Ovary (tissue), 9 donors: ENCODE data around the gene ABL1. TPM values are rescaled to one million over a fixed set of nuclear protein-coding genes. Genes with fewer than 3 reads are reported as not detected.
A peak's percentile ranks its signal among the peaks of the same experiment; 100 is the strongest.

Source experiments
- DNase-seq, 5 donors: peaks; one replicate each; pipeline ENCODE4 v3.0.0-alpha.2; 2019 to 2020
- H3K27ac ChIP-seq, 2 donors: fragments of 200-600 bp; one replicate each; pipeline versions ENCODE4 v1.5.1 to v1.8.0; 2019 to 2022
- H3K27me3 ChIP-seq: fragments of 200-600 bp; one replicate; pipeline ENCODE4 v1.8.0; 2022
- H3K36me3 ChIP-seq: fragments of 200-600 bp; sonication (generic); one replicate; pipeline ENCODE4 v1.5.1; 2019
- H3K4me1 ChIP-seq: one replicate; pipeline ENCODE4 v1.8.1; 2013; ENCODE audit warnings: mild to moderate bottlenecking, moderate library complexity; ENCODE audit not compliant: insufficient read depth
- H3K4me3 ChIP-seq: fragments of 200-600 bp; sonication (generic); one replicate; pipeline ENCODE4 v1.5.1; 2017
- H3K9me3 ChIP-seq, 2 donors: fragments of 200-600 bp in 1 of 2; sonication (generic) in 1 of 2; one replicate each; pipeline versions ENCODE4 v1.5.1 to v1.8.1; 2013 to 2019; ENCODE audit warnings: mild to moderate bottlenecking in 1 of 2, moderate library complexity in 1 of 2
- CTCF ChIP-seq, 3 donors: fragments of 450-650 bp in 2 of 3; fragments of 200-600 bp in 1 of 3; IDR thresholded peaks; one replicate each; pipeline versions ENCODE4 v1.5.1 to v1.8.0; 2016 to 2022; ENCODE audit warnings: antibody characterized with exemption in 3 of 3, mild to moderate bottlenecking in 1 of 3
- EP300 ChIP-seq: sonication (generic); formaldehyde crosslinking; IDR thresholded peaks from one replicate; pipeline ENCODE4 v1.6.1; 2017; ENCODE audit warnings: antibody characterized with exemption
- POLR2A ChIP-seq: fragments of 450-650 bp; IDR thresholded peaks from one replicate; pipeline ENCODE4 v1.6.1; 2017; ENCODE audit warnings: antibody characterized with exemption, mild to moderate bottlenecking, moderate library complexity
- WGBS, 3 donors: extraction: QIAGEN DNeasy Blood & Tissue Kit in 1 of 3; methylation state at CpG; one replicate each; pipeline versions ENCODE4 v1.1.5 to v1.1.7; 2013 to 2017; 5-methylcytosine and 5-hydroxymethylcytosine counted together
- intact Hi-C, 4 donors: fragments of 100-400 bp; cut with DNase I; formaldehyde crosslinking; loops; one replicate each; pipeline versions ENCODE4 v1.11.0 to v1.15.1; 2022 to 2023
- polyA plus RNA-seq, 2 donors: library from polyadenylated mRNA; stranded (reverse); fragments of 200-250 nt in 1 of 2; fragments of 350-450 nt in 1 of 2; fragmentation: Illumina TruSeq in 1 of 2; extraction: RNeasy Lipid Tissue Mini Kit (QIAGEN cat#74804) in 1 of 2; gene quantifications; one replicate each; pipeline ENCODE4 v1.2.3, GENCODE V29; 2013 to 2014
- total RNA-seq, 7 donors: library from RNA; depleted of rRNA in 2 of 7; stranded (reverse); fragments of >200 nt in 2 of 7; fragmentation: NEBNext Ultra II Directional in 3 of 7; extraction: Animal tissue kit (Norgen Biotek cat#: 25700) in 3 of 7; gene quantifications; one replicate each; pipeline versions ENCODE4 v1.1.0 to v1.2.4, GENCODE V29; 2016 to 2023
- donor health status: DM: no; HTN: no; CAD: no; lungs with moderate emphysema.
- donor health status: DM: no; HTN: no; CAD: no.
- donor health status: Bipolar disorder and iron deficiency.
- donor health status: DM: yes; HTN: yes; CAD: no.
- donor health status: DM: no; HTN: no; CAD: no.
- donor health status: DM: yes; HTN: yes; CAD: no.

ABL1 gene
- total and polyA plus RNA-seq, 9 donors, result 39.4 to 112 (median 75.1) TPM

DNA sequence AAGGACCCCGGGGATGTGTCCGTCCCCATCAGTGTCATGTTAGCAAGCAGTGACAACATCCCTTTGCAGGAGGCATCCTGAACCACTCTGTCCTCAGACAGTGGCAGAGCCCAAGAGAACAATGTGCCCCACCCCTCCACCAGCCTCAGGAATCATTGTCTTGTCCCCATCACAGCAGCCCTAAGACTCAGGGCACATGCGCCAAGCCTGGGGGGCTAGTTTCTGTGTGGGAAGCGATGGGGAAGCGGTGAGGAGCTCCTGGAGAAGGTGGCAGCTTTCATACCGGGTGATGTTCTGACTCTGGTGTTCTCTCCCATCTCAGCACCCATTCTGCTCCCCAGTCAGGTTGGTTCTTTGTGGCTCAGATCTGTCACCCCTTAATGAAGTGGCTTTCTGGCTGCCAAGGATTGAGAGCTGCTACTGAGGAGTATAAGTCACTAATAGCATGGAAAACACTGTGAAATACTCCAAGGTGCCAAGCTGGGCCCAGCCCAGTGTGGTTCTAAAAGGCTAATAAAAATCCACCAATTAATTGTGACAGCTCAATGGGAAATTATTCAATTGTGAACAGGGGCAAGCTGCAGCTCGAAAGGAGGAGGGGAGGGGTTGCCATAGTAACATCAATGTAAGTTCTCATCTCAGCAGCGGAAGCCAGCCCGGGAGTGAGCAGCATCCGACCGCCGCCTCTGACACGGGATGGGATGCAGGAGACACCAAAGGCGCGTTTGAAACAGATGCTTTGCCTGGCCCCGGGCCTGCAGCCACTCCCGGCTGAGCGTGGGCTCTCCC is 56.8 kb downstream of the ABL1 start:
- no peak overlapping the region for H3K27ac ChIP-seq
- no peak overlapping the region for H3K4me3 ChIP-seq
- DNase-seq, result peak in 3 of 5 donors; percentile 47 to 73 (median 51)
- H3K36me3 ChIP-seq, result no peaks in the 10 kb centered on the region
- no peaks in the 10 kb centered on the region for H3K27me3 ChIP-seq
- intact Hi-C loops, result no loop called here
- no peaks in the 10 kb centered on the region for H3K9me3 ChIP-seq
- no peak for TF ChIP-seq POLR2A
- WGBS, 3 donors, result 46 to 56% (median 56%) methylated on average over 18 of the region's 18 CpGs
- H3K4me1 ChIP-seq, result no peaks in the 10 kb centered on the region

GRCh38 chr9:130892477-130893304 is 57.6 kb downstream of the ABL1 start:
- H3K4me1 ChIP-seq, result no peaks in the 10 kb centered on the region
- no peaks in the 10 kb centered on the region for H3K27me3 ChIP-seq
- no peaks in the 10 kb centered on the region for H3K9me3 ChIP-seq
- WGBS, 3 donors, result 45 to 54% (median 51%) methylated on average over 24 of the region's 24 CpGs
- intact Hi-C loops, result no loop called here
- peak in 1 of 5 donors; percentile 42 for DNase-seq
- no peak overlapping the region for H3K27ac ChIP-seq
- H3K4me3 ChIP-seq, result no peak overlapping the region
- TF ChIP-seq CTCF (IDR thresholded peaks at IDR 0.05) (no peak), POLR2A (no peak)
- no peaks in the 10 kb centered on the region for H3K36me3 ChIP-seq

GRCh38 chr9:130893341-130894101 is 58.5 kb downstream of the ABL1 start:
- WGBS, 3 donors, result 74 to 82% (median 78%) methylated on average over 33 to 34 of the region's 34 CpGs
- DNase-seq, result peak in 1 of 5 donors; percentile 34
- H3K4me3 ChIP-seq, result no peak overlapping the region
- intact Hi-C loops, result no loop called here
- no peak for TF ChIP-seq CTCF (IDR thresholded peaks at IDR 0.05)
- no peak for TF ChIP-seq POLR2A
- TF ChIP-seq EP300, result no peak
- no peaks in the 10 kb centered on the region for H3K36me3 ChIP-seq
- H3K27ac ChIP-seq, result no peak overlapping the region
- no peaks in the 10 kb centered on the region for H3K4me1 ChIP-seq
- no peaks in the 10 kb centered on the region for H3K9me3 ChIP-seq
- H3K27me3 ChIP-seq, result no peaks in the 10 kb centered on the region

DNA sequence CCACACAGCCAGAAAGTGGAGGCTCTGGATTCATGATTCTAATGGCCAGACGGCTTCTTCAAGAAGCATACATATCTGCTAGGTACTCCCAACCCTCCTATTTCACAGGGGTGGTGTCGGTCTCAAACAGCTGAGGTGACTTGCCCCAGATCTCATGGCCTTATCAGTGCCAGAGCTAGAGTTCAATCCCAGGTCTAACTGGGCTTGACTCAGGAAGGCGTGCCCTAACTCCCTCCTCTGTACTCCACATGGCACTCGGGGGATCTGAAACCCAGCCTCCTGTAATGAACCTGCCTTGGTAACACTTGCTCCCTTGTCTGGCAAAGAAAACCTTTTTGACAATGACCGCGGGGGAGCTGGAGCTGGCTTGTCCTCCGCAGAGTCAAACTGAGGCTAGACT is 59.5 kb downstream of the ABL1 start:
- no peak overlapping the region for H3K4me3 ChIP-seq
- H3K9me3 ChIP-seq, result no peaks in the 10 kb centered on the region
- no peaks in the 10 kb centered on the region for H3K27me3 ChIP-seq
- no peak for DNase-seq
- H3K4me1 ChIP-seq, result peaks cover 3% of the 10 kb centered on the region
- H3K36me3 ChIP-seq, result no peaks in the 10 kb centered on the region
- no peak for TF ChIP-seq EP300
- no peak for TF ChIP-seq POLR2A
- TF ChIP-seq CTCF (IDR thresholded peaks at IDR 0.05), result no peak
- intact Hi-C loops, result no loop called here
- WGBS, 3 donors, result 77 to 87% (median 85%) methylated on average over 7 of the region's 7 CpGs
- no peak overlapping the region for H3K27ac ChIP-seq
